ENCODE data around the gene CCDC187. TPM values are rescaled to one million over a fixed set of nuclear protein-coding genes. Genes with fewer than 3 reads are reported as not detected.

Gene CCDC187
- total RNA-seq, 1 experiment from 2014 or later: 0.04 TPM

- Mint-ChIP-seq H3K36me3 (no peaks in the 10 kb centered on the region), H3K27ac (peak overlapping the region; percentile 78; the same call in 1 of the 2 replicates), H3K4me3 (no peak overlapping the region), H3K27me3 (ENCODE audit: low read depth) (peaks cover under 1% of the 10 kb centered on the region), H3K9me3 (no peaks in the 10 kb centered on the region), H3K4me1 (peaks cover 9% of the 10 kb centered on the region)
- CTCF ChIA-PET: interaction anchor here (0.5 to 1.2 kb wide), 3 partner anchors 18 to 81 kb away, joined by 3 read pairs; no protein-coding TSS in a partner anchor
- no peak for DNase-seq (ENCODE audit: low spot score)
- no peak for ATAC-seq
- POLR2A ChIA-PET: no interaction called here
- TF ChIP-seq HMGA2 (CRISPR knock-in tag; IDR thresholded peaks at IDR 0.05) (no peak), SOX15 (CRISPR knock-in tag; IDR thresholded peaks at IDR 0.05) (no peak), STAT6 (CRISPR knock-in tag; conservative IDR thresholded peaks at IDR 0.05; ENCODE audit: low read depth) (no peak)
These were observed 52.4 kb downstream of the CCDC187 start for GRCh38 chr9:136251264-136252115.

- ChIA-PET POLR2A (no interaction called here), CTCF (interaction anchor here (0.9 to 1.2 kb wide), 4 partner anchors 18 to 112 kb away, joined by 3 to 5 read pairs (median 3); no protein-coding TSS in a partner anchor)
- peaks cover 12% of the 10 kb centered on the region for H3K4me1 Mint-ChIP-seq
- no peaks in the 10 kb centered on the region for H3K9me3 Mint-ChIP-seq
- TF ChIP-seq HMGA2 (CRISPR knock-in tag; IDR thresholded peaks at IDR 0.05) (no peak), ETV6 (CRISPR knock-in tag; IDR thresholded peaks at IDR 0.05) (no peak), ZSCAN18 (CRISPR knock-in tag; IDR thresholded peaks at IDR 0.05) (no peak), ZNF396 (CRISPR knock-in tag; IDR thresholded peaks at IDR 0.05; ENCODE audit: borderline replicate concordance) (no peak)
- no peaks in the 10 kb centered on the region for H3K36me3 Mint-ChIP-seq
- no peak overlapping the region for H3K27ac Mint-ChIP-seq
- DNase-seq (ENCODE audit: low spot score): no peak
- H3K4me3 Mint-ChIP-seq: no peak overlapping the region
- peaks cover 7% of the 10 kb centered on the region for H3K27me3 Mint-ChIP-seq (ENCODE audit: low read depth)
- no peak for ATAC-seq
These were observed 53.2 kb downstream of the CCDC187 start for GRCh38 chr9:136250676-136251075.

GRCh38 chr9:136249877-136250559 lies 53.9 kb downstream of the CCDC187 start:
- peaks cover 7% of the 10 kb centered on the region for H3K27me3 Mint-ChIP-seq (ENCODE audit: low read depth)
- ATAC-seq (no peak), DNase-seq (ENCODE audit: low spot score) (no peak)
- H3K4me3 Mint-ChIP-seq: no peak overlapping the region
- ChIA-PET POLR2A (no interaction called here), CTCF (interaction anchor here (0.9 to 1.0 kb wide), 2 partner anchors 26 to 111 kb away, joined by 3 to 5 read pairs; no protein-coding TSS in a partner anchor)
- no peaks in the 10 kb centered on the region for H3K9me3 Mint-ChIP-seq
- H3K4me1 Mint-ChIP-seq: peaks cover 13% of the 10 kb centered on the region
- H3K36me3 Mint-ChIP-seq: no peaks in the 10 kb centered on the region
- TF ChIP-seq ZNF138 (CRISPR knock-in tag; conservative IDR thresholded peaks at IDR 0.05): no peak
- TF ChIP-seq PREB (CRISPR knock-in tag; IDR thresholded peaks at IDR 0.05; ENCODE audit: borderline replicate concordance): no peak
- TF ChIP-seq FOXK1 (CRISPR knock-in tag; IDR thresholded peaks at IDR 0.05): no peak
- TF ChIP-seq PRDM15 (CRISPR knock-in tag; IDR thresholded peaks at IDR 0.05): peak; percentile 56; the same call in 1 of the 2 replicates
- no peak for TF ChIP-seq ZMAT4 (CRISPR knock-in tag; IDR thresholded peaks at IDR 0.05)
- peak; percentile 44; the same call in 1 of the 2 replicates for TF ChIP-seq ZNF423 (CRISPR knock-in tag; IDR thresholded peaks at IDR 0.05)
- peak overlapping the region; percentile 76; the same call in 1 of the 2 replicates for H3K27ac Mint-ChIP-seq
